Stimulated activated CD4-positive, alpha-beta T cell treated with anti-CD3 and anti-CD28 coated beads, Interleukin-2, amount 100 ng/mL, for 48 hours (primary cell): Measurements from ENCODE around the gene MYO5B.

Experiments
- DNase-seq, 2 donors: peaks; one replicate each; pipeline ENCODE4 v3.0.0-alpha.2; 2020

The MYO5B gene

DNA sequence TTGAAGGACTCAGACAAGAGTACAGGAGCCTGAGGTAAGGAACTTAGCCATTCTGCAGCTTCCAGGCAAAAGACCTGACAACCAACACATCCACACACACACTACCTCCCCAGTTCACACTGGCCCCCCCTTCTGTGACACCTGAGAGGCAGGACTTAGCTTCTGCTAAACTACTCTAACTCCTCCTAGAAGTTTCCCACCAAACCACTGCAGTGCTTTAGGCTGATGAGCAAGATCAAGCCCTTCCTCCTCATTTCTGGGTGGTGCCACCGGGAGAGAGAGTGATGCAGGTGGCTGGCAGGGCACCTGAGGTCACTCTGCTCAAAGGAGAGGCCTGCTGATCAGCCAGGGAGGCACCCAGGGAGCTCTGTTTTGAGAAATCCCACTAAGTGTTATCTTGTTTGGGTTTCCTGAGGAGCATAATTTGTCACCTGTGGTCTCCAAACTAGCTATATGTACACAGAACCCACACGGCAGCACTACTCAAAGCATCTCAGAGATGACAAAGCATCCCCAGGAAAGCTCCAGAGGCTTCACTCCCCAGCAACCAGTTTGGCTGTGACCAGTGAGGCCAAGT, 188.4 kb downstream of the MYO5B start:
- DNase-seq: no peak

DNA sequence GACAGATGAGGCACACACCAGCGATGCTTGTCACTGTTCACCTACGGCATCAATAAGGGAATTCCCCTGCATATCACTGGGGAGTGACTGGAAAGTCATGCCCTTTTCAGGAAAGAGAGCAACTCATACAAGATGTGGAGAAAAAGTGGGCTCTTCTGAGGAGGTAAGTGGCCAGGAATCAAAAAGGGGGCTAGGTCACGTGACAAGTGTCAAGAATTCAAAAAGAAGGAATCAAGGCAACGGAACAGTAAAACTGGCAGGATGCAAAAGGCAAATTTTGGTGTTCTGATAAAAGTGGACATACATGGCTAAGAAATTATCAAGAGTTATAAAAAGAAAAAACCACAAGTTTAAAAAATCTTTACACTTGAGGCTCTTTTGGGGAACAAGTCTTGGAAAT, 190.9 kb downstream of the MYO5B start:
- DNase-seq: no peak

DNA sequence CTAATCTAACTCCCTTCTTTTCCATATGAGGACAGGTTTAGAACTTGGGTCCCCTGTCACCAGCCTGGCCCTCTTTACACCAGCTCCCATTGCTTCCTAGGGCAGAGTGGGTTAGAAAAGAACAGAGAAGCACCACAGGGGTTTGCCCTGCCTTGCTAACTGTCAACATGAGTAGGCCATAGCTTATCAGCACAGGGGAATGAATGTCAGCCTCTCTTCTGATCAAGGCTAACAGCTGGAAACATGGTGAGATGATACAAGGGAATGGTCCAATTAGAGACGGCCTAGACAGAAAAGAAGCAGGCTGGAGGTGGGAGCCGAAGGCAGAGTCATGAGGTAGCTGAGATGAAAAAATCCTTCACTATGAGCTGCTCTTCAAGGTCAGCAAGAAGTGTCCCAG, 192.2 kb downstream of the MYO5B start:
- no peak for DNase-seq

DNA sequence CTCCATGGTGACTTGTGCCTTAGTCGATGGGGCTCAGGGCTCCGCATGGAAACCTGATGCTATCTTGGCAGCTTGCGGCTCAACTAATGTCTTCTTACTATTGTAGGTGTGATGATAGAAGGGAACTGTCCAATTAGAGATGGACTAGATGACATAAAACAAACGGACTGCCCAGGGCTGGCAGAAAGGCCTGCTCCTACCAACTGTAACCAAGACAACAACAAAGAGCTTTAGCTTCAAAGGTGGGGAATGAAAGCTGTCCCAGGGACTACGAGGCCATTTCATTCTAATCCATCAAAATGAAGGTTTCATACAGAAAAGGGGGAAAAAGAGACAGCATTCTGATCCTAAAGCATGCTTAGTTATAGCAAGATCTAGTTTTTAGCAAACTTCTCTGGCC, 194.7 kb downstream of the MYO5B start:
- DNase-seq: no peak

DNA sequence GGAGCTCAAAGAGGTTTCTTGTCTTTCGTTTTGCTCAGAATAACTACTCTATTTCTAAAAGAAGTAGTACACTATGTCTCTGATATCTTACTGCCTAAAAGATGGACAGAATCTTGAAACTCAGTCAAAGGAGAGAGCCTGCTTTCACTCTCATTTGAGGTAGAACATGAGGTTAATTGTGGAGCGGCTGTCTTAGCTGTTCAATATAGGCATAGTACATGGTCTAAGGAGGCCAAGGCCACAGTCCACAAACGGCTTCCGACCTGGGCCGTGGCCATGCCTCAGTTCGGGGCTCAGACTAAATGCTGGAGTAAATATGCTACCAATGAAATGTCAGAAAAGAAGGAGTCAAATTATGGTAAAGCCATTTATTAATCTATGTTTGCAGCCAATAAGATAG, 195.8 kb downstream of the MYO5B start:
- DNase-seq: no peak

DNA sequence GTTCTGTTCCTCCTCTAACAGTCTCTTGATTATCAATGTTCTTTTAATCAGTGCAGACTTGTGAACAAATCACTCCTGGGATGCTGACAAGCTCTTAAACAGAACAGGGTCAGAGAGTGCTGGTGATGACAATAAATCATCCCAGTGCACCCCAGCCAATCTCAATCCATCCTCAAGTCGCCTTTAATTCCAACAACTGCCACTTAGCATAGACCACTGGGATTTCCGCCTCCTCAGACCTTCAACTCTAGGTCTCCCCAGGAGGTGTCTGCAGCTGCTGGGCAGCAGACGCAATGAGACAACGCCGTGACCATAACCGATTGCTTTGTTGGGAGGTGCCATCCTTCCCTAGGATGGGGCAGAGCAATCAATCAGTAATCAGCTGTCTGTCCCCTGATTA, 197.4 kb downstream of the MYO5B start:
- DNase-seq: no peak

DNA sequence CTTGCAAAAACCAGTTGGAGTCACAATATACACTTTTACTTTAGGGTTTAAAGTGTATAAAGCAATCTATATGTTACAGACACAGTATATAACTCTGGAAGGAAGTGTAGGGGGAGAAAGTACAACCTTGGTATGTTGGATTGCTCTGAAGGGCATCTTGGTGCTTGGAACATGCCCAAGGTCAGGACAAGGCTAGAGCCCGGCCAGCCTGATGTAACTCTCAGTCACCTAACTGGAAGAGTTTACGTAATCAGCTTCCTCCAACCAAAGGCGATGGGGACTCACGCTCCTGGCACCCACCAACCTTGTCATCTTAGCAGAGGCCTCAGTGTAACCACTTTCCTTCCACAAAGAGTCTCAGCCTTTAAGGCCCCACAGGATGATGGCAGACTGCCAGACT, 200.5 kb downstream of the MYO5B start:
- DNase-seq: no peak

DNA sequence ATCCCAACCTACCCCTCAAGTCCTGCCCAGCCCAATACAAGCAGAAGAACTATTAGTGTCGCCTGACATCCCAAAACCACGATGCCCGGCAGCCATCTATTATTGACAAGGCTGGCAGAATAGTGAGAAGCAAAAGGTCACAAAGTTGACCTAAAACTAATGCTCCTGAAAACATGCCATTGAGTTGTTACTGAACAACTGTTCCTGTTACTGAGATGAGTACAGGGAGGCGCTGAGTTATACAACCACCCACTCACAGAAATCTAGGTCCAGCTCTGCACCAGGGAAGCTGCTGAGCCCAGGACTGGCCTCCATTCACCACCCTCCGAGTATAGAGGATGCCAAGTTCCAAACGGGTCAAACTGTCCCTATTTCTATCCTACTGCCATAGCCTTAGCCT, 201.6 kb downstream of the MYO5B start:
- no peak for DNase-seq

DNA sequence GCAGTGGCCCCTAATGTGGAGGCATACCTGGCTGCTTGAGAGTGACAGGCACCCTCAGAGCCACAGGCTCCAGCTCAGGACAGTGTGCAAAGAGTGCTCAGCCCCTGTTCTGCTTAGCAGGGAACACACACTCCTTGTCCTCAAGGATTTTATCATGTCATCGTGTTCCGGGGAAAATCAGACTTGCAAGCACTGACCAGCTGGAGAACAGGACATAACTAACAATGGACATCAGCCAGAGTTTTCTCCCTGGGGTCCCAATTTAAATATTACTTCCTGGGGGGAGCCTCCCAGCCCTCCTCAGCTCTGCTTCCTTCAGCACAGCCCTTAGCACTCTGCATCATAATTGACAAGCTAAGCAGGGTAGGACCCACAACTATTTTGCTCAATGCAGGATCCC, 206.2 kb downstream of the MYO5B start:
- no peak for DNase-seq

DNA sequence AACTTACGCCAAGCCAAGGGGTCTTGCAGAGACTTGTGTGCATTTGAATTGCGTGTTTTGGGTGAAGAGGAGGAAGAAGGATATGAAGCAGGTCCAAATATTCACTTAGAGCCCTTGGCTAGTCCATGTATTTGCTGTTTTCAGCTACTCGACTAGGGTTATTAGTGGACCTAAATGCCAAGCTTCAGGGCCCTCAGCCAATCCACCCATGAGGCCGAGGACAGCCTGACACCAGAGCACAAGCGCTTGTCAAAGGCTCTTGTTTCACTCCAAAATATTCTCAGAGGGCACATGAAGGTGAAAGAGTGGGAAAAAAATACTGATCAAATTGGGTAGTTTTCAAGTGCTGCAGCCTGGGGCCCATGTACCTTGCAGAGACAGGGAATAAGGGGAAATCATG, 206.8 kb downstream of the MYO5B start:
- no peak for DNase-seq

DNA sequence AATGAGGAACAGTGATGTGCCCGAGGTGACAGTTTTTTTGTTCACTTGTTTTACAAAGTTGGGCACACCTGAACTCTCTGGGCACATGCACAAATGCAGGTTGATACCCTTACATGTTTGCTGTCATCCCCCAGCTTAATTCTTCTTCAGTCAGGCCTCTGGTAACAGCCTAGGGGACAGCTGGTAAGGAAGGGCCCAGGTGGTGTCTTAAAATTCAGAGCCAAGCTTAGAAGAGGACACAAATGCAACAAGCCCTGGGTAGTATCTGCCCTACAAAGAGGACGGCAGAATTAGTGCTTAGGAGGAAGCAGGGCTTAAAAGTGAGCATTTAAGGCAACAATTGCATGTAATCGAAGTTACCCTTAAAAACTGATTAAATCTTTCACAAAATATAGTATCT, 209.7 kb downstream of the MYO5B start:
- no peak for DNase-seq

DNA sequence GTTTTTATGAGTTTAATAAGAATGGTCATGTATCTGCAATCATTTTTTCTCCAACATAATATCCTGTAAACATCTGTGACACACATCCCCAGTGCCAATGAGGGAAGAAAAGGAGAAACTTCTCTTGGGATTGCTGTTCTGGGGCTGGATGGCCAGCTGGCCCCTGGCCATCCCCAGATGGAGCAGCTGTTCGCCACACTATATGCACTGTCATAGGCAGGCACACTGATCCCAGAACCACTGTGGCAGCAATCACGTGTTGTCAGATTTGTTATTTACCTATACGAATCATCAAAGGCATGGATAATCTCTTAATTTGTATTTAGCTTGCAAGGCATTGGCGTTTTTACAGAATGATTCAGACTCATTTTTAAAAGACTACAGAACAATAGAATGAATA, 214.1 kb downstream of the MYO5B start:
- DNase-seq: no peak

DNA sequence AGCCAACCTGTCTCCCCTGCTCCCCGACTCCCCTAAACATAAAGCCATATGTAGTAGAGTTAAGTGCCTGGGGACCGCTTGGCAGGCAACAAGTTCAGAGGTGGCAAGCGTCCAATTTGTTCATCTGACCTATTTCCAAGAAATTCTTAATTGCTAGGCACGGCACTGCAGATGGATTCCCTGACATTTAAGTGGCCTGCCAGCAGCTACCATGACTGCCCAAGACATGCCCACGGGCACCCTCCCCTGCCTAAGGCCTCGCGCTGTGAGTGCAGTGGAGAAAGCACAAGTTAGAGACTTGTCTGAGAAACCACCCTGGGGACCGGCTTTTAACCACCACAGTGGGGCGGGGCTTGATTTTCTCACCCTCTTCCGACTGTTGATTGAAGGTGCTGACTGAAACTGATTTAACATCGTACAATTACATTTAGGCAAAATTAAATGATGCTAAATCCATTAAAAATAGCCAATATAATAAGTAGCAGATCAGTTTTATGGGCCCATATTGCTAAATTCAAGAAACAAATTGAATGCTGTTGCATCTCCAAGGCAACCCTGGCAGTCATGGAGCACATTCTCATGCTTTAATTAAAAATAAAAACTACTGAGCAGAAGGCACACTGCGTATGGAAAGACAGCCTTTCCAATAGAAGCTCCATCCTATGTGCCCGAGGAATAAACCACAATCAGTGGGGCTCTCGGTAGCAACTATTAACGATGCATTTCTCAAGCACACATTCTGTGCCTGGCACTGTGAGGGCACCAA, 218.0 kb downstream of the MYO5B start:
- no peak for DNase-seq

DNA sequence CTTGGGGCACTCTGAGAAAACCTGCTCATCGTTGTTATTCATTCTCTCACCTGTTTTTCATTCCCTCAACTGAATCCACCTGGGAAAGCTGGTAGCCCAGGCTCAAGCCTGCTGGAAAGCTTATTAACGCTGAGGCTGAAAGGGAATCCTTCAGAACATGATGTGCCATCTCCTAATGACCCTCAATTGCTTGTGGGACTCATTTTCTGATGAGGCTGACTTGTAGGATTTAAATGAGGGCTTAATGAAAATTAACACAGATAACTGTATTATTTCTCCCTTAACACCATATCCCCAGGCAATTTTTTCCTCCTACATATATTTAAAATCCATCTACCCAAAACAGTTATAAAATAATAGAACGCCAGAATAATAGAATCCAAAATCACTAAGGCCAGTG, 218.9 kb downstream of the MYO5B start:
- DNase-seq: no peak

DNA sequence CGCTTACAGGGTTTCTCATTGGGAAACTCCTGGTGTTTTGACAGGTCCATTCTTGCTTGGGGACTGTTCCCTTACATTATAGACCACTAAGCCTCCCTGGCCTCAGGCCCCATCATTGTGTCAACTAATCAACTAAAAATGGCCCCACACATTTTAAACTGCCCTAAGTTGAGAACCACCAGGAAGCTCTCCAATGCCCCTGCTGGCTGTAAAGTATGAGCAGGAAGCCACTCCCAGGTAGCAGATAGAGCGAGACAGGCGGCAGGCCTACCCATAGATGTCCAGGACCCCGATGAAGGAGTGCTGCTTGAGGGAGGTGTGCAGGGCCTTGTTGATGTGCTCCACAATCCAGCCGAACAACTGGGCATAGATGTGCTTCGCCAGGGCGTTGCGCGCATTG, 220.9 kb downstream of the MYO5B start:
- no peak for DNase-seq

DNA sequence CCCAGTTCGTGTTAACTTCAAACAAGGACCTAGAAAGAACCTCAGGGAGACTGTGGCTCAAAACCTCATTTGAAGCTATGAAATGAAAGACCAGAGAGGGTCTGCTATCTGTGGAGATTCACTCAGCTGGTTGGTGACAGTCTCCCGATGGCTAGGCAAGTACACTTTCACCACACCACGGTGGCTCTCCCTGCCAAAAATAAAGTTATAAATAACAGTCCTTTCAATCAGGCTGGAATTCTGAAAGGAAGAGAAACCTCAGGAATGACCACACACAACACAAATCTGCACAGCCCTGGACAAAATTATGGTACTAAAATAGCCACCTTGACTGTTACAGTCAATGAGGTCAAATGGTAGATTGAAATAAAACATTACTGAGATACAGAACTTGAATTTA, 221.4 kb downstream of the MYO5B start:
- no peak for DNase-seq

DNA sequence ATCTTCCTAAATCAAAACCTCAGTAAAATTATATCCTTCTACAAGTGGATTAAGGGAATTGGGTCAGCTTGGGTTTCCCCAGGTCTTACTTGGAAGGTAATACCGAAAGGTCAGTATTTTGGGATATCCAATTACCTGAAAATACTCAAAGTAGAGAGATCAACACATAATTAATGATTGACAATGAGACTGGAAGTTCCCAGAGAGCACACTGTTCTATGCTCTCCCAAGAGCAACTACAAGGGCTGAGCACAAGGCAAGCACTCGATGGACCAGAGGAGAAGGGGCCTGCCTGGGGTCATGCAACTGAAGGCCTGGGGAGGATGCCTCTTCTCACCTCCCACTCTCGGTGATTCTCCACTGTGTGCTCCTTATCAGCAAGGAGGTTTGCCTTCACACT, 222.4 kb downstream of the MYO5B start:
- DNase-seq: no peak

DNA sequence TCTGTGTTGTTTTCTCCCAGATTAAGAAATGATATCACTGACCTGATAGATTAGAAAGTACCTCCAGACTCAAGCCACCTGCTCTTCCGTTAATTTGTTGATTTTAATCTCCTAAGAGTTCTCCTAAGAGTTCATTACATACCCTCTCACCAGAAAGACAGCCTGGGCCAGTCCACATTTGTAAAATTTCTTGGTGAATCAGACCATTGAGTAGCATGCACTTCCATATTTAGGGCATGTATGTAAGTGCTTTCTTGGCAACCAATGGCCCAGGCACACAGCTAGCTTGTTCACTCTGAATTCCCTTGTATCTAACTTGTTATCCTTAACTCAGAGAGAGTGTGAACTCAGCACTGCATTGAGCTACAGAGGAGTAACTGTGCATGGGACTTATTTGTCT, 223.5 kb downstream of the MYO5B start:
- DNase-seq: no peak

DNA sequence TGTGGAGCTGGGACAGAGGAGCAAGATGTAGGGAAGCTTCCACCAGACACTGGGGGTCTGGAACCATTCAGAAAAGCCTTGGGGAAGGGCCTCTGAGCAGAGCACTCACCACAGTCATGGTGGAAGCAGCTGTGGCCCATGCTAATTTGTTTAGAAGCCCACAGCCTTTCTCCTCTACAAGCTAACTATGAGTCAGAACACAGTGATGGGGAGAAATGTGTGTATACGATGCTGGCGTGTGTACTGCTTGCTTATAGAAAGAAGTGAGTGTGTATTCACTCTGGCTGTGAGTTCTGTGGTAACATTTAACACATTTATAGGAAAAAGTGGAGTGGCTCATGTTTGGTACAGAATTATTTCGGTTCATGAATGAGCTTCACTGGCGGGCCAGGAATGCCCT, 224.6 kb downstream of the MYO5B start:
- DNase-seq: no peak

DNA sequence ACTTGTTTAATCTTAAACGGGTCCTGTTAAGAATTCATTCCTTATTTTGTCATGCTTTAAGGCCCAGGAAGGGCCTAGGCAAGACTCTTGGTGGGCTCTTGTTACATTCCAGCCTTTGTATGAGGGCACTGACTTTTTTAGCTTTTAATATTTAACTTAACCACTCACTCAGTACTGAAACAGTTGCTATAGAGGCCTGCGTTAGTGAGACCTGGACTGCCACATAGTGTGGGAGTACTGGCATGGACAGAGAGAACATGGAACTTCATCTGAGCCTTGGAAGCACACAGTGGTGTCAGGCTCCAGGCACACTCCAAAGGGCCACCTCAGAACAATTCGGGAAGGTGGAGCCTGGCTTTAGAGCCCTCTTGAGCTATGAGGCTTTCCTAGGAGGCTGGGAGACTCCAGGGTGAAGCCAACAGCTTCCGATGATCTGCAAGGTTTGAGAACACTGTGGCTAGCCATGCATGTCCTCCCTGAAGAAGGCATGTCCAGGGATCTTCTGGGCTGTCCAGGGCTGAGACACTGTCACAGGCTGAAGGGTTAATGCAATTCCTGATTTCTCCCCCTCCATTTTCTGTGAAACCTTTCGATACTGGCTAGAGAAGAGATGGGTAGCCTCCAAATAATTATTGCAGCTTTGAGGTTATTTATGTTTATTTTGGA, 226.2 kb downstream of the MYO5B start:
- DNase-seq: no peak

DNA sequence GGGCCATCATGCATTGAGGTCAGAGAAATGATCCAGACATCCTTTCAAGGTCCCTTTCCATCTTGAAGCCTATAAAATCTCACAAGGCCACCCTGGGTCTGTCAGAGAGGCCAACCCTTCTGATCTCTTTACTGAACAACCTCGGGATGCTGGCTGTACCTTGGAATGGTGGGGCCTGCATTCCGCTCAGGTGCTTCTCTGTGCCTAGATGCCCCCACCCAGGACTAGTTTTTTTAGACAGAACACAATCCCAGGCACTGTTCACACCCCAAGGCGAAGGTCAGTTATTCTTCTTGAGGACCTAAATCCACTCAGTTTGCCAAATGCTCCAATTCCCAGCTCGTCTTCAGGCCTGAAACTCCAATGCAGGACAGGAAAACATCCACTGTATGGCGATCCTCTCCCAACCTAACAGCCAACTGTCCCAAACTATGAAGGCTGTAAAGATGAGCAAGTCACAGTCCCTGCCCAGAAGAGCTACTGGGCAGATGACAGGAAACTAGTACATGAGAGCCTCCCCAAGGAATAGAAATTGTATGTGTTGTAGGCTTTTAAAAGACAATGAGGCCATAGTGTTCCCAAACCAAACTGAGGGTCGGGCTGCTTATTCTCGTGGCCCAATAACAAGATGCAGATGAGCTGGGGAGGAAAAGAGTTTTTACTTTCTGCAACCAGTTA, 227.2 kb downstream of the MYO5B start:
- no peak for DNase-seq

DNA sequence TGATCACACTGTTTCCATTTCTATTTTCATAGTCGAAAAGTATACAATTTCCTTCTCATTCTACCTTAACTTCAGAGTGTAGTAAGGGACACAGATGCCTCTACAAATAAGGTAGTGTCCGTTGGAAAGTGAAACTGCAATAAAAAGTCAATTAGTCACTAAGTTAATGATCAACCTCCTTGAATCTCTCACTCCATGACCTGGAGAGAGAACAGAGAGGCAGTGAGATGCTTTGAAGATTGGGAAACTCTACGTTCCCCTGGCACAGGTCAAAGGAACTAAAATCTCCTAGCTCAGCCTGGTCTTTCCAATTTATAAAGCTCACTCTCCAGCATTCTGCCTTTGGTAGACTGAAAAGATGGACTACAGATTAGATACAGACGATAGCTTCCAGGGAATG, 227.8 kb downstream of the MYO5B start:
- DNase-seq: no peak

DNA sequence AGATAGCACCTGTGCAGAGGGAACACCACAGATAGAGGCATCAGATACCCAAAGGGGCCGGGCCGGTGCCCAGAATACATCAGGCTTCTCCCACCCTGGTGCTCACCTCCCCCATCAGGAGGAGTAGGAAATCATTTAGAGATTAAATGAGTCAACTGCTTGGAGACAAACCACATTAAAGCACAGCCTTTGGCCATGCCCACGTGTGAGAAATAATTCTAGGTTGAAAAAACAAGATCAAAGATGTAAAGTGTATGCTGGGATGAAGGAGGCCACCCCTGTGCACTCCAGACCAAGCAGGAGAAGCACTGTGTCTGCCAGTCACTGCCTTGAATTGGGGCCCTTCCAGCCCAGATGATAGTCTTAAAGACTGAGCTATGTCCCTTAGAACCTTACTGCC, 228.9 kb downstream of the MYO5B start:
- DNase-seq: no peak

DNA sequence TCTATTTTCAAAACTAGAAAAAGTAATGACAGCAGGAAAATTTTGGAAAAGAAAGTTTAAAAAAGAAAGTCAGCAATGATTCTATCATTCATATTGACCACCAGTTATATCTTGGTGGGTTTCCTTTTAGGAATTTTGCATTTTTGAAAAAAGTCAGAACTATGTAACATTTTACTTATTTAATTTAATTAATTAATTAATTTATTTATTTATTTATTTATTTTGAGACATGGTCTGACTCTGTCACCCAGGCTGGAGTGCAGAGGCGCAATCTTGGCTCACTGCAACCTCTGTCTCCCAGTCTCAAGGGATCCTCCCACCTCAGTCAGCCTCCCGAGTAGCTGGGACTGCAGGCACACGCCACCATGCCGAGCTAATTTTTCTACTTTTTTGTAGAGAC, 231.7 kb downstream of the MYO5B start:
- no peak for DNase-seq
